ENCODE results near the gene DEGS2.

DEGS2 gene

GRCh38 chr14:100130521-100130920 is 28.9 kb downstream of the DEGS2 start:
- no peak for DNase-seq

- no peak for DNase-seq
These were observed 30.3 kb downstream of the DEGS2 start for GRCh38 chr14:100129161-100129589.

GRCh38 chr14:100128688-100129087 is 30.8 kb downstream of the DEGS2 start:
- no peak for DNase-seq

- DNase-seq: no peak
These were observed 31.5 kb downstream of the DEGS2 start for GRCh38 chr14:100127853-100128455.

- DNase-seq: no peak
These were observed 33.0 kb downstream of the DEGS2 start for GRCh38 chr14:100126401-100126800.

GRCh38 chr14:100124551-100125088 is 34.8 kb downstream of the DEGS2 start:
- no peak for DNase-seq

GRCh38 chr14:100123618-100124017 is 35.8 kb downstream of the DEGS2 start:
- DNase-seq: no peak

GRCh38 chr14:100122481-100123223 is 36.8 kb downstream of the DEGS2 start:
- DNase-seq: no peak

GRCh38 chr14:100121643-100122480 is 37.6 kb downstream of the DEGS2 start:
- DNase-seq: no peak

- DNase-seq: no peak
These were observed 38.7 kb downstream of the DEGS2 start for GRCh38 chr14:100120522-100121269.

GRCh38 chr14:100119251-100119650 is 40.2 kb downstream of the DEGS2 start:
- DNase-seq: no peak

GRCh38 chr14:100118396-100119011 is 40.9 kb downstream of the DEGS2 start:
- no peak for DNase-seq

- no peak for DNase-seq
These were observed 41.6 kb downstream of the DEGS2 start for GRCh38 chr14:100117633-100118395.

- DNase-seq: no peak
These were observed 42.4 kb downstream of the DEGS2 start for GRCh38 chr14:100117026-100117425.

GRCh38 chr14:100116134-100116533 is 43.3 kb downstream of the DEGS2 start:
- DNase-seq: no peak

- no peak for DNase-seq
These were observed 43.7 kb downstream of the DEGS2 start for GRCh38 chr14:100115726-100116125.

GRCh38 chr14:100115236-100115635 is 44.2 kb downstream of the DEGS2 start:
- no peak for DNase-seq

- DNase-seq: no peak
These were observed 45.2 kb downstream of the DEGS2 start for GRCh38 chr14:100114109-100114765.

GRCh38 chr14:100111931-100112704 is 47.3 kb downstream of the DEGS2 start:
- DNase-seq: no peak

- DNase-seq: no peak
These were observed 48.6 kb downstream of the DEGS2 start for GRCh38 chr14:100110816-100111215.
